Measurements from ENCODE around the gene IQCE.

DNA sequence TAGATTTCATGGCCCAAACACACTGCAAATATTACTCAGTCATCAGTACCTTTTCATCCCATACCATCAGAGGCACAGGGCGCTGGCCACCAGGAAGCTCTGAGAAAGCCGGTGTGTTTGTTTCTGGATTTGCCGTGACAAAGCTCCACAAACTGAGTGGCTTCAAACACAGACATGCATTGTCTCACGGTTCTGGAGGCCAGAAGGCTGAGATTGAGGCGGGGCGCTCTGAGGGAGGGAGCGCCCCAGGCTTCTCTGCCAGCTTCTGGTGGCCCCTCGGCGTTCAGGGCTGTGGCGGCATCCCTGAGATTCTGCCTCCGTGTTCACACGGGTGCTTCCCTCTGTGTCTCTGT, 69.3 kb downstream of the IQCE start:
- TF ChIP-seq, protein P1, sequence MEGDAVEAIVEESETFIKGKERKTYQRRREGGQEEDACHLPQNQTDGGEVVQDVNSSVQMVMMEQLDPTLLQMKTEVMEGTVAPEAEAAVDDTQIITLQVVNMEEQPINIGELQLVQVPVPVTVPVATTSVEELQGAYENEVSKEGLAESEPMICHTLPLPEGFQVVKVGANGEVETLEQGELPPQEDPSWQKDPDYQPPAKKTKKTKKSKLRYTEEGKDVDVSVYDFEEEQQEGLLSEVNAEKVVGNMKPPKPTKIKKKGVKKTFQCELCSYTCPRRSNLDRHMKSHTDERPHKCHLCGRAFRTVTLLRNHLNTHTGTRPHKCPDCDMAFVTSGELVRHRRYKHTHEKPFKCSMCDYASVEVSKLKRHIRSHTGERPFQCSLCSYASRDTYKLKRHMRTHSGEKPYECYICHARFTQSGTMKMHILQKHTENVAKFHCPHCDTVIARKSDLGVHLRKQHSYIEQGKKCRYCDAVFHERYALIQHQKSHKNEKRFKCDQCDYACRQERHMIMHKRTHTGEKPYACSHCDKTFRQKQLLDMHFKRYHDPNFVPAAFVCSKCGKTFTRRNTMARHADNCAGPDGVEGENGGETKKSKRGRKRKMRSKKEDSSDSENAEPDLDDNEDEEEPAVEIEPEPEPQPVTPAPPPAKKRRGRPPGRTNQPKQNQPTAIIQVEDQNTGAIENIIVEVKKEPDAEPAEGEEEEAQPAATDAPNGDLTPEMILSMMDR (IDR thresholded peaks at IDR 0.05) = no peak
- TF ChIP-seq POLR2A (IDR thresholded peaks at IDR 0.05) = no peak
